Esophagus muscularis mucosa (tissue), 4 donors: ENCODE measurements around the gene DPH7. TPM values are rescaled to one million over a fixed set of nuclear protein-coding genes. Genes with fewer than 3 reads are reported as not detected.
"Not testable (repeated sequence)": the region's sequence is repeated elsewhere in the genome, so short reads cannot be mapped to it uniquely, and the experiment has no call there.

Experiments
- DNase-seq: peaks from one replicate; pipeline ENCODE4 v3.0.0-alpha.2; 2017; ENCODE audit errors: extremely low spot score
- H3K27ac ChIP-seq, 4 donors: fragments of 200-600 bp; sonication (generic); replicated peaks in 1 of 4; 1 replicate in 3 of 4; 2 replicates in 1 of 4; pipeline ENCODE4 v1.5.1; 2016 to 2019; ENCODE audit warnings: mild to moderate bottlenecking in 1 of 4
- H3K27me3 ChIP-seq, 4 donors: fragments of 200-600 bp; sonication (generic); one replicate each; pipeline versions ENCODE4 v1.5.1 to v1.6.0; 2016 to 2019
- H3K36me3 ChIP-seq, 4 donors: fragments of 200-600 bp; sonication (generic); one replicate each; pipeline ENCODE4 v1.5.1; 2016 to 2019
- H3K4me1 ChIP-seq, 4 donors: fragments of 200-600 bp; sonication (generic); one replicate each; pipeline ENCODE4 v1.5.1; 2016 to 2019
- H3K4me3 ChIP-seq, 4 donors: fragments of 200-600 bp; sonication (generic); 1 replicate in 2 of 4; 2 replicates in 2 of 4; pipeline ENCODE4 v1.5.1; 2016 to 2019; ENCODE audit warnings: mild to moderate bottlenecking in 4 of 4, moderate library complexity in 1 of 4
- H3K9me3 ChIP-seq, 4 donors: fragments of 200-600 bp; sonication (generic); 1 replicate in 3 of 4; 2 replicates in 1 of 4; pipeline ENCODE4 v1.5.1; 2016 to 2019
- EP300 ChIP-seq: sonication (generic); formaldehyde crosslinking; IDR thresholded peaks from one replicate; pipeline ENCODE4 v1.6.1; 2017; ENCODE audit warnings: antibody characterized with exemption
- POLR2A ChIP-seq: fragments of 450-650 bp; IDR thresholded peaks from one replicate; pipeline ENCODE4 v1.6.1; 2017; ENCODE audit warnings: antibody characterized with exemption, moderate library complexity, mild to moderate bottlenecking, low read depth
- POLR2AphosphoS5 ChIP-seq, 2 donors: sonication (generic); formaldehyde crosslinking; IDR thresholded peaks; one replicate each; pipeline ENCODE4 v1.6.1; 2017; ENCODE audit warnings: antibody characterized with exemption in 2 of 2
- WGBS: methylation state at CpG from one replicate; pipeline ENCODE4 v1.1.5; 2018; 5-methylcytosine and 5-hydroxymethylcytosine counted together
- intact Hi-C: fragments of 100-400 bp; cut with DNase I; formaldehyde crosslinking; loops from one replicate; pipeline ENCODE4 v1.15.1; 2023
- total RNA-seq, 4 donors: library from RNA; depleted of rRNA; stranded (reverse); fragments of >200 nt; gene quantifications; one replicate each; pipeline versions ENCODE4 v1.1.0 to v1.2.1, GENCODE V29; 2016
- TF ChIP-seq, protein P1 (sequence below), 3 experiments: fragments of 200-600 bp in 2 of 3; fragments of 450-650 bp in 1 of 3; sonication (generic) in 2 of 3; IDR thresholded peaks; one replicate each; pipeline ENCODE4 v1.5.1; 2017 to 2019; ENCODE audit warnings: antibody characterized with exemption in 3 of 3, mild to moderate bottlenecking in 2 of 3, moderate library complexity in 1 of 3

The DPH7 gene
- total RNA-seq, 4 donors from 2014 or later: 19.9 to 27.8 (median 24.8) TPM

DNA sequence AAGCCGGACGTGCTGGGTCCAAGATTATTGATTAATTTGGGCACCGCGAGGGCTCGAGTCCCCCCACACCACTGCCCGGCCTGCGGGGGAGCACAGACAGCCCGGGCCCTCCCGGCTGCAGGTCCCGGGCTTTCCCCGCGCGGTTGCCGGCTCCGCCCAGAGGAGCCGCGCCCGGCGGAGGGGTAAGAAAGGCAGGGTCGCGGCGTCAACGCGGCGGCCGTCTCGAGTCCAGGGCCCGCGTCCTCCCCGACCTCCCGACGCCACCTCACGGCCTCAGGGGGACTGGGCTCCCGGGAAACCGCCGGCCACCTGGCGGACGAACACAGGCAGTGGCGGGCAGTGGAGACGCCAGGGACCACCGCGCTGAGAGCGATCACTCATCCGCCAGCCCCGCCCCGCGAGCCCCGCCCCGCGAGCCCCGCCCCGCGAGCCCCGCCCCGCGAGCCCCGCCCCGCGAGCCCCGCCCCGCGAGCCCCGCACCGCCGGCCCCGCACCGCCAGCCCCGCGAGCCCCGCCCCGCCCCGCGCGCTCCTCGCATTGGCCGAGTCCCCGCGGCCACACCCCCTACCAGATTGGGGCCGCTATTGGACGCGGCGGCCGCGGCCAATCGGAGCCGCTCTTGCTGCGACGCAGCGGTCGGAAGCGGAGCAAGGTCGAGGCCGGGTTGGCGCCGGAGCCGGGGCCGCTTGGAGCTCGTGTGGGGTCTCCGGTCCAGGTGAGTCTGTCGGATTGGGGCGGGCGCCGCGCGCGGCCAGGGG, 27.3 kb downstream of the DPH7 start, which contains the start of gene MRPL41:
Gene MRPL41 (plus strand): TSS at position 616 of the 758 bp plus-strand sequence. CDS start 203 bp downstream, outside the sequence.
- Histone ChIP-seq H3K4me1 (peaks cover 13 to 53% (median 48%) of the 10 kb centered on the region in 4 donors), H3K27me3 (peaks cover 0 to 3% (median 0%) of the 10 kb centered on the region in 4 donors), H3K36me3 (peaks cover 0 to 34% (median 29%) of the 10 kb centered on the region in 4 donors), H3K9me3 (no peaks in the 10 kb centered on the region), H3K27ac (peak within 1 kb of the TSS; percentile 87 to 97 (median 96)), H3K4me3 (peak within 1 kb of the TSS; percentile 91 to 98 (median 94))
- intact Hi-C loops: no loop called here
- no CpG with 5 or more reads among the region's 106 CpGs for WGBS
- peak; percentile 93 for DNase-seq
- peak; percentile 94 to 97 for TF ChIP-seq POLR2AphosphoS5 (IDR thresholded peaks at IDR 0.05)
- peak; percentile 80 for TF ChIP-seq POLR2A
- TF ChIP-seq, protein P1, sequence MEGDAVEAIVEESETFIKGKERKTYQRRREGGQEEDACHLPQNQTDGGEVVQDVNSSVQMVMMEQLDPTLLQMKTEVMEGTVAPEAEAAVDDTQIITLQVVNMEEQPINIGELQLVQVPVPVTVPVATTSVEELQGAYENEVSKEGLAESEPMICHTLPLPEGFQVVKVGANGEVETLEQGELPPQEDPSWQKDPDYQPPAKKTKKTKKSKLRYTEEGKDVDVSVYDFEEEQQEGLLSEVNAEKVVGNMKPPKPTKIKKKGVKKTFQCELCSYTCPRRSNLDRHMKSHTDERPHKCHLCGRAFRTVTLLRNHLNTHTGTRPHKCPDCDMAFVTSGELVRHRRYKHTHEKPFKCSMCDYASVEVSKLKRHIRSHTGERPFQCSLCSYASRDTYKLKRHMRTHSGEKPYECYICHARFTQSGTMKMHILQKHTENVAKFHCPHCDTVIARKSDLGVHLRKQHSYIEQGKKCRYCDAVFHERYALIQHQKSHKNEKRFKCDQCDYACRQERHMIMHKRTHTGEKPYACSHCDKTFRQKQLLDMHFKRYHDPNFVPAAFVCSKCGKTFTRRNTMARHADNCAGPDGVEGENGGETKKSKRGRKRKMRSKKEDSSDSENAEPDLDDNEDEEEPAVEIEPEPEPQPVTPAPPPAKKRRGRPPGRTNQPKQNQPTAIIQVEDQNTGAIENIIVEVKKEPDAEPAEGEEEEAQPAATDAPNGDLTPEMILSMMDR (IDR thresholded peaks at IDR 0.05): peak; percentile 26 to 54 (median 41)
- no peak for TF ChIP-seq EP300

DNA sequence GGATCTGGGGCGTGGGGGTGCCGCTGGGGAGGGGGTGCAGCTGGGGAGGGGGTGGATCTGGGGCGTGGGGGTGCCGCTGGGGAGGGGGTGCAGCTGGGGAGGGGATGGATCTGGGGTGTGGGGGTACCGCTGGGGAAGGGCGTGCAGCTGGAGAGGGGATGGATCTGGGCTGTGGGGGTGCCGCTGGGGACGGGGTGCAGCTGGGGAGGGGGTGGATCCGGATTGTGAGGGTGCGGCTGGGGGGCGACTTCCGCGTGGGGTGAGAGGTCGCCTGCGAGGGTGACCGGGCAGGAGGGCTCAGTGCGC, 27.8 kb downstream of the DPH7 start:
- H3K9me3 ChIP-seq, DNase-seq, intact Hi-C loops, H3K27me3 ChIP-seq: not testable (repeated sequence)
- Histone ChIP-seq H3K4me1 (peaks cover 13 to 48% (median 43%) of the 10 kb centered on the region in 4 donors), H3K27ac (peak overlapping the region; percentile 87 to 97 (median 96)), H3K36me3 (peaks cover 0 to 30% (median 24%) of the 10 kb centered on the region in 4 donors), H3K4me3 (peak overlapping the region; percentile 91 to 98 (median 94))
- 4% methylated on average over 9 of the region's 17 CpGs for WGBS

DNA sequence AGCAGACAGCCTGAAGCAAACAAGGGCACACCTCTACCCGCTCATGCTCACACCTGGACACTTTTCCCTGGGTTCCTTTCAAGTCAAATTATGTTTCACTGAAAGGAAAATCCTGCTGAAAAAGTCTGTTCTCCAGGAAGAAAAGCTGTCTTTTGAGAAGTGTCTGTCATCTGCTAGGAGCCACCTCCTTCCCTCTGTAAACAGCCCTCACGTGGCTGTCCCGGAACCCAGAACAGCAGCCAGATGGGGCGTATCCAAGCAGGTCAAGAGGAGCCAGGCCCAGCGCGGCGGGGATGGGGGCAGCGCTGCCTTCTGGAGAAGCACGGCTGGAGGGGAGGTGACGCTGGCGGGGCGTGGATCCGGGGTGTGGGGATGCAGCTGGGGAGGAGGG, 28.5 kb downstream of the DPH7 start, which contains the start of gene PNPLA7:
Gene PNPLA7 (minus strand): TSS at position 172 of the 391 bp plus-strand sequence. CDS start 205 bp downstream, outside the sequence.
- DNase-seq: peak; percentile 95
- Histone ChIP-seq H3K36me3 (peaks cover 0 to 24% (median 17%) of the 10 kb centered on the region in 4 donors), H3K27me3 (peaks cover 0 to 3% (median 0%) of the 10 kb centered on the region in 4 donors), H3K27ac (peak within 1 kb of the TSS; percentile 87 to 97 (median 96)), H3K4me1 (peaks cover 13 to 41% (median 38%) of the 10 kb centered on the region in 4 donors), H3K9me3 (no peaks in the 10 kb centered on the region), H3K4me3 (peak within 1 kb of the TSS; percentile 91 to 98 (median 94))
- intact Hi-C loops: no loop called here
- TF ChIP-seq EP300 (no peak), POLR2AphosphoS5 (IDR thresholded peaks at IDR 0.05) (peak; percentile 60 to 87), POLR2A (no peak)
- TF ChIP-seq, protein P1 (IDR thresholded peaks at IDR 0.05): no peak
- WGBS: 27% methylated on average over 2 of the region's 13 CpGs

DNA sequence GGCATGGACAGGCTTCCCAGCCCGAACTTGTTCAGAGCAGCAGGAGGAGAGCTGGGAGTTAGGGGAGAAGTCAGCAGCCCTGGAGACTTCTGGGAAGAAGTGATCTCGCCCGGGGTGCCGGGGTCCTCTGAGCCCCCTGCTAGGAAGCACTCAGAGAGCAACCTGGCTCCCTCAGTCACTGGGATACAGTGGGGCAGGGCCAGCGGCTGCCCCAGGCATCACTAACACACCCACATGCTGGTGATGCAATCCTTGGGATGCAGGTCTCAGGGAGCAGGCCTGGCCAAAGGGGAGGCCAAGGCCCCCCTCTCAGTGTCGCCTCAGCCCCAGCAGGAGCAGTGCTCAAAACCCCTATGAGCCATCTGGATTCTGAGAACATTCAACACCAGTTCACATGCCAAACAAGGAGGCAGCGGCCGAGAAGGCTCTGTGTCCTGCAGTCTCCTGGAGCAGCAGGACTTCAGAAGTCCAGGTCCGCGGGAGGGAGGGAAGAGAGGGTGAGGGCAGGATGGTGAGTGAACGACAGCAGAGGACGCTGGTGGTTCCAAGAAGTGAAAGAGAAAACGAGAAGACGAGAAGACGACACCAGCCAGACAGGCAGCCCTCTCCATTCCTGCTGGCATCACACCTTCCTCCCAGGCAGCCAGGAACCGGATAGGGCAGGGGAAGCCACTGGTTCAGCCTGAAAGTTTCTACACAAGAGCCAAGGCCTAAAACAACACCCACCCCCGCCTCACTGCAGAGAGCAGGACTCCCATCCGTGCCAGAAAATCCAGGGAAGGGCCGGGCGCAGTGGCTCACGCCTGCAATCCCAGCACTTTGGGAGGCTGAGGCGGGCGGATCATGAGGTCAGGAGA, 30.8 kb downstream of the DPH7 start:
- no peak for DNase-seq
- peaks cover 0 to 3% (median 0%) of the 10 kb centered on the region in 4 donors for H3K27me3 ChIP-seq
- intact Hi-C loops: no loop called here
- no peak overlapping the region for H3K4me3 ChIP-seq
- TF ChIP-seq EP300 (no peak), POLR2A (no peak), POLR2AphosphoS5 (IDR thresholded peaks at IDR 0.05) (no peak)
- TF ChIP-seq, protein P1 (IDR thresholded peaks at IDR 0.05): no peak
- H3K27ac ChIP-seq: no peak overlapping the region
- H3K36me3 ChIP-seq: peaks cover 0 to 12% (median 8%) of the 10 kb centered on the region in 4 donors
- no peaks in the 10 kb centered on the region for H3K9me3 ChIP-seq
- peaks cover 16 to 38% (median 36%) of the 10 kb centered on the region in 4 donors for H3K4me1 ChIP-seq
- WGBS: 79% methylated on average over 12 of the region's 23 CpGs
